ENCODE data around the gene MDGA2.

MDGA2 gene

GRCh38 chr14:47442211-47442610 is 233.2 kb downstream of the MDGA2 start:
- Histone ChIP-seq H4K20me1 (ENCODE audit: low read depth, low read length) (no peaks in the 10 kb centered on the region), H3F3A (ENCODE audit: insufficient read depth) (no peaks in the 10 kb centered on the region), H2AFZ (ENCODE audit: low read depth, low read length, severe bottlenecking) (no peak overlapping the region), H3K9me2 (replicated peaks; ENCODE audit: insufficient read depth, low read length) (no peaks in the 10 kb centered on the region), H3K4me3 (ENCODE audit: insufficient read depth, low read length, poor library complexity, severe bottlenecking) (no peak overlapping the region), H3K9me3 (ENCODE audit: insufficient read depth, low read length) (no peaks in the 10 kb centered on the region), H3K4me2 (ENCODE audit: low read depth, low read length, poor library complexity, severe bottlenecking) (no peak overlapping the region), H3K27me3 (ENCODE audit: low read length) (no peaks in the 10 kb centered on the region), H3K36me3 (ENCODE audit: low read length) (no peaks in the 10 kb centered on the region), H3K79me2 (ENCODE audit: insufficient read depth, low read length) (no peaks in the 10 kb centered on the region), H3K9ac (ENCODE audit: low read length) (no peak overlapping the region), H3K27ac (ENCODE audit: low read depth, low read length) (no peak overlapping the region)
- TF ChIP-seq CTCF (IDR thresholded peaks at IDR 0.05; ENCODE audit: insufficient read depth, low read length, poor library complexity, severe bottlenecking) (no peak), EZH2phosphoT487 (conservative IDR thresholded peaks at IDR 0.05; ENCODE audit: low read length) (no peak)

DNA sequence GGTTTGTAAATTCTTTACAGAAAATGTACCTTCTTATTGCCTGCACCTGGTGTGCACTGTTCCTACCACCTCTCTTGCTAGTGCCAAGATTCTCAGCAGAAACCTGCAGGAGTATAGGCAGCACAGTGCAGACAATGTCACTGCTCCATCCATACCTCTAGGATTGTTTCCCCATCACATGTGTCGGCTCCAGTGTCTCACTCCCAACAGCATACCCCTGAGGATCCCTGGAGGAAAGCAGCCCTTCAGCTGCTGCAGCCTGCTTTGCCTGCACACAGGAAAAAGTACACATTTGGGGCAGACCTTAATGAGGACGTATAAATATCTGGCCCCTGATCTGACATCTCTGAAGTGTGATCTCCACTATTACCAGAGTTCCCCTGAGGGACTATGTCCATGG is 235.5 kb downstream of the MDGA2 start:
- H3K36me3 ChIP-seq (ENCODE audit: low read length) = no peaks in the 10 kb centered on the region
- no peaks in the 10 kb centered on the region for H3K79me2 ChIP-seq (ENCODE audit: insufficient read depth, low read length)
- H2AFZ ChIP-seq (ENCODE audit: low read depth, low read length, severe bottlenecking) = no peak overlapping the region
- no peak overlapping the region for H3K9ac ChIP-seq (ENCODE audit: low read length)
- H3K9me3 ChIP-seq (ENCODE audit: insufficient read depth, low read length) = no peaks in the 10 kb centered on the region
- H4K20me1 ChIP-seq (ENCODE audit: low read depth, low read length) = no peaks in the 10 kb centered on the region
- no peaks in the 10 kb centered on the region for H3K9me2 ChIP-seq (replicated peaks; ENCODE audit: insufficient read depth, low read length)
- no peak for TF ChIP-seq EZH2phosphoT487 (conservative IDR thresholded peaks at IDR 0.05; ENCODE audit: low read length)
- TF ChIP-seq CTCF (IDR thresholded peaks at IDR 0.05; ENCODE audit: insufficient read depth, low read length, poor library complexity, severe bottlenecking) = no peak
- H3F3A ChIP-seq (ENCODE audit: insufficient read depth) = no peaks in the 10 kb centered on the region
- H3K27me3 ChIP-seq (ENCODE audit: low read length) = no peaks in the 10 kb centered on the region
- H3K4me2 ChIP-seq (ENCODE audit: low read depth, low read length, poor library complexity, severe bottlenecking) = no peak overlapping the region
- H3K4me3 ChIP-seq (ENCODE audit: insufficient read depth, low read length, poor library complexity, severe bottlenecking) = no peak overlapping the region
- H3K27ac ChIP-seq (ENCODE audit: low read depth, low read length) = no peak overlapping the region

DNA sequence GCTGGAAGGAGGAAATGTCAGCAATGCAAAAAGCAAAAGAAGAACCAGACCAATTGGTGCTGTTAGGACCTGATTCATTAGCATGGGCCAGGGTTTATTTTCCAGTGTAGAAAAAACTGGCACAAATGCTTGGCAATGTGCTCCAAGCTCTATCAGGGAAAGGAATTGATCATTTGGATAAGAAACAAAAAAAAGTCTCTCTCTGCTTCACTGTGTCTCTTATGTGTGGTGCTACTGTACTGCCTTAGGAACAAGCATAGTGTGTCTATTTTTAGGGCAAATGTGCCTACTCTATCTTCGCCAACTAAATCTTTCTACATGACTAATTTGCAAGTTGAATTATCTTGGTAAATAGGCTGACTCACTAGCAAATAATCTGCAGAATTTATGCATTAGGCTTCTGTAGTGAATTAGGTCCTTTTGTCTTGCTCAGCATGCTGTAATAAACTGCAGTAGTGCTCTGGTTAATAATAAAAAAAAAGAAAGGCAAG is 236.7 kb downstream of the MDGA2 start:
- Histone ChIP-seq H3K9ac (ENCODE audit: low read length) (no peak overlapping the region), H3K79me2 (ENCODE audit: insufficient read depth, low read length) (no peaks in the 10 kb centered on the region), H3K9me3 (ENCODE audit: insufficient read depth, low read length) (no peaks in the 10 kb centered on the region), H3K4me2 (ENCODE audit: low read depth, low read length, poor library complexity, severe bottlenecking) (no peak overlapping the region), H2AFZ (ENCODE audit: low read depth, low read length, severe bottlenecking) (no peak overlapping the region), H4K20me1 (ENCODE audit: low read depth, low read length) (no peaks in the 10 kb centered on the region), H3F3A (ENCODE audit: insufficient read depth) (no peaks in the 10 kb centered on the region), H3K27me3 (ENCODE audit: low read length) (no peaks in the 10 kb centered on the region), H3K36me3 (ENCODE audit: low read length) (no peaks in the 10 kb centered on the region), H3K9me2 (replicated peaks; ENCODE audit: insufficient read depth, low read length) (no peaks in the 10 kb centered on the region), H3K27ac (ENCODE audit: low read depth, low read length) (no peak overlapping the region), H3K4me3 (ENCODE audit: insufficient read depth, low read length, poor library complexity, severe bottlenecking) (no peak overlapping the region)
- no peak for TF ChIP-seq EZH2phosphoT487 (conservative IDR thresholded peaks at IDR 0.05; ENCODE audit: low read length)
- TF ChIP-seq CTCF (IDR thresholded peaks at IDR 0.05; ENCODE audit: insufficient read depth, low read length, poor library complexity, severe bottlenecking) = no peak

All from SU-DHL-6 (cell line).